Measurements from ENCODE around the gene TRIP13.
"Not testable (repeated sequence)": the region's sequence is repeated elsewhere in the genome, so short reads cannot be mapped to it uniquely, and the experiment has no call there.

Gene TRIP13

GRCh38 chr5:892394-893136, at the start of gene TRIP13, which contains the start of gene BRD9:
TSS of gene TRIP13 (plus strand) at chr5:892884. CDS start at chr5:892999, 115 bp downstream.
TSS of gene BRD9 (minus strand) at chr5:892801. CDS start at chr5:892657, 144 bp downstream.
- peak; percentile 95 for DNase-seq (ENCODE audit: low spot score)

GRCh38 chr5:843371-843770, 49.3 kb upstream of the TRIP13 start:
- DNase-seq (ENCODE audit: low spot score), result not testable (repeated sequence)

- DNase-seq (ENCODE audit: low spot score), result not testable (repeated sequence)
Measured at GRCh38 chr5:843926-844325, 48.8 kb upstream of the TRIP13 start.

GRCh38 chr5:844426-844825, 48.3 kb upstream of the TRIP13 start:
- not testable (repeated sequence) for DNase-seq (ENCODE audit: low spot score)

GRCh38 chr5:845031-845675, 47.5 kb upstream of the TRIP13 start:
- not testable (repeated sequence) for DNase-seq (ENCODE audit: low spot score)

GRCh38 chr5:845676-846601, 46.7 kb upstream of the TRIP13 start:
- not testable (repeated sequence) for DNase-seq (ENCODE audit: low spot score)

- DNase-seq (ENCODE audit: low spot score), result not testable (repeated sequence)
Measured at GRCh38 chr5:846602-847091, 46.0 kb upstream of the TRIP13 start.

- DNase-seq (ENCODE audit: low spot score), result not testable (repeated sequence)
Measured at GRCh38 chr5:847212-847611, 45.5 kb upstream of the TRIP13 start.

GRCh38 chr5:847736-848135, 44.9 kb upstream of the TRIP13 start:
- not testable (repeated sequence) for DNase-seq (ENCODE audit: low spot score)

- no peak for DNase-seq (ENCODE audit: low spot score)
Measured at GRCh38 chr5:848671-849111, 44.0 kb upstream of the TRIP13 start.

- no peak for DNase-seq (ENCODE audit: low spot score)
Measured at GRCh38 chr5:849651-850301, 42.9 kb upstream of the TRIP13 start.

- DNase-seq (ENCODE audit: low spot score), result no peak
Measured at GRCh38 chr5:850511-851006, 42.1 kb upstream of the TRIP13 start, which contains the start of gene ZDHHC11. TSS of gene ZDHHC11 (minus strand) at chr5:850986. CDS start at chr5:850602, 384 bp downstream.

GRCh38 chr5:851076-851475, 41.6 kb upstream of the TRIP13 start:
- DNase-seq (ENCODE audit: low spot score), result no peak

- no peak for DNase-seq (ENCODE audit: low spot score)
Measured at GRCh38 chr5:851553-851952, 41.1 kb upstream of the TRIP13 start.

- DNase-seq (ENCODE audit: low spot score), result no peak
Measured at GRCh38 chr5:852018-852417, 40.7 kb upstream of the TRIP13 start.

- no peak for DNase-seq (ENCODE audit: low spot score)
Measured at GRCh38 chr5:852431-853401, 40.0 kb upstream of the TRIP13 start.

- not testable (repeated sequence) for DNase-seq (ENCODE audit: low spot score)
Measured at GRCh38 chr5:853416-854090, 39.1 kb upstream of the TRIP13 start.

- DNase-seq (ENCODE audit: low spot score), result no peak
Measured at GRCh38 chr5:854217-854616, 38.5 kb upstream of the TRIP13 start.

GRCh38 chr5:854966-855743, 37.5 kb upstream of the TRIP13 start:
- no peak for DNase-seq (ENCODE audit: low spot score)

All from NAMALWA (cell line).